Measurements from ENCODE around the gene MBNL2. TPM values are rescaled to one million over a fixed set of nuclear protein-coding genes. Genes with fewer than 3 reads are reported as not detected.

The MBNL2 gene
- total and polyA plus RNA-seq, 2 of the 13 experiments (the other 11 are each of a cell fraction or from before 2014, with no cell fraction given), result 30.8 to 59.0 TPM

DNA sequence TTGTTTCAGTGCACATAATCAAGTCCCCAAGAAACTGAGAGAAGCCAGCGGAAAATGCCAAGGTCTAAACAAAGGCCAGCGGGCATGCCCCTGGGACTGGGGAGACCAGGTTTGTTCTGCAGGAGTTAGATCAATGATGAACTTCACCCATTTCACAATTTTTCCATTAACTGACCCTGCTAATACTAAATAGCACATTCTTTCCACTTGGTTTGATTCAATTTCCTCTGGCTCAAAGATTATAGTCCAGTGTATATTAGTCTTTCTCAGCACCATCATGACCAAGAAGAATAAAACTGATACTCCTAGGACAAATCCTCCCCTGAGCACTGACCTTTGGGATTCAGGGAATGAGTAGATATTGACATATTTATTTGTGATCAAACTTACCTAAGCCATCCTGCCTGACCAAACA is 66.4 kb downstream of the MBNL2 start (continued):
- TF ChIP-seq, protein P1, sequence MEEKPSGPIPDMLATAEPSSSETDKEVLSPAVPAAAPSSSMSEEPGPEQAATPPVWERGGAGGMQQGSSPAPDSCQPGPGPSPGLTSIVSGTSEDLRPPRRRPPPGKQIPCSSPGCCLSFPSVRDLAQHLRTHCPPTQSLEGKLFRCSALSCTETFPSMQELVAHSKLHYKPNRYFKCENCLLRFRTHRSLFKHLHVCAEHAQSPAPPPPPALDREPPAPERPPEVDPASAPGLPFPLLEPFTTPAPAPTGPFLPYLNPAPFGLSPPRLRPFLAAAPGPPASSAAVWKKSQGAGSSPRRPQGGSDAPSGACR (CRISPR knock-in tag; IDR thresholded peaks at IDR 0.05), result no peak
- TF ChIP-seq NCOA1 (CRISPR knock-in tag; IDR thresholded peaks at IDR 0.05), result no peak
- TF ChIP-seq MBD4 (IDR thresholded peaks at IDR 0.05; ENCODE audit: borderline replicate concordance, low read length), result no peak
- TF ChIP-seq HDAC1 (CRISPR knock-in tag; IDR thresholded peaks at IDR 0.05), result peak; percentile 43; the same call in 1 of the 2 replicates
- TF ChIP-seq ZNF644 (CRISPR knock-in tag; IDR thresholded peaks at IDR 0.05; ENCODE audit: low read depth), result no peak
- no peak for TF ChIP-seq ZFAT (CRISPR knock-in tag; conservative IDR thresholded peaks at IDR 0.05)
- TF ChIP-seq, protein P2, sequence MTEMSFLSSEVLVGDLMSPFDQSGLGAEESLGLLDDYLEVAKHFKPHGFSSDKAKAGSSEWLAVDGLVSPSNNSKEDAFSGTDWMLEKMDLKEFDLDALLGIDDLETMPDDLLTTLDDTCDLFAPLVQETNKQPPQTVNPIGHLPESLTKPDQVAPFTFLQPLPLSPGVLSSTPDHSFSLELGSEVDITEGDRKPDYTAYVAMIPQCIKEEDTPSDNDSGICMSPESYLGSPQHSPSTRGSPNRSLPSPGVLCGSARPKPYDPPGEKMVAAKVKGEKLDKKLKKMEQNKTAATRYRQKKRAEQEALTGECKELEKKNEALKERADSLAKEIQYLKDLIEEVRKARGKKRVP (CRISPR knock-in tag; IDR thresholded peaks at IDR 0.05), result 0 out of 4 replicates have a peak, but pooled peaks of 1 of the 2 experiments have one; percentile 11
- no peak for TF ChIP-seq PCBP1 (IDR thresholded peaks at IDR 0.05; ENCODE audit: borderline replicate concordance, low read depth, low read length)
- TF ChIP-seq ZFP82 (CRISPR knock-in tag; IDR thresholded peaks at IDR 0.05; ENCODE audit: borderline replicate concordance), result no peak
- TF ChIP-seq ONECUT2 (CRISPR knock-in tag; IDR thresholded peaks at IDR 0.05), result peak; percentile 79
- TF ChIP-seq HMG20B (CRISPR knock-in tag; conservative IDR thresholded peaks at IDR 0.05), result no peak
- TF ChIP-seq RBM39 (IDR thresholded peaks at IDR 0.05; ENCODE audit: low read depth, low read length, poor library complexity, severe bottlenecking), result no peak
- TF ChIP-seq NR2F2 (IDR thresholded peaks at IDR 0.05; ENCODE audit: borderline replicate concordance, low read depth), result peak; percentile 31; the same call in 1 of the 2 replicates
- TF ChIP-seq, protein P3, sequence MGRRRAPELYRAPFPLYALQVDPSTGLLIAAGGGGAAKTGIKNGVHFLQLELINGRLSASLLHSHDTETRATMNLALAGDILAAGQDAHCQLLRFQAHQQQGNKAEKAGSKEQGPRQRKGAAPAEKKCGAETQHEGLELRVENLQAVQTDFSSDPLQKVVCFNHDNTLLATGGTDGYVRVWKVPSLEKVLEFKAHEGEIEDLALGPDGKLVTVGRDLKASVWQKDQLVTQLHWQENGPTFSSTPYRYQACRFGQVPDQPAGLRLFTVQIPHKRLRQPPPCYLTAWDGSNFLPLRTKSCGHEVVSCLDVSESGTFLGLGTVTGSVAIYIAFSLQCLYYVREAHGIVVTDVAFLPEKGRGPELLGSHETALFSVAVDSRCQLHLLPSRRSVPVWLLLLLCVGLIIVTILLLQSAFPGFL (CRISPR knock-in tag; IDR thresholded peaks at IDR 0.05), result no peak
- no peak for TF ChIP-seq ZNF333 (CRISPR knock-in tag; IDR thresholded peaks at IDR 0.05; ENCODE audit: borderline replicate concordance)
- TF ChIP-seq MAFG (CRISPR knock-in tag; IDR thresholded peaks at IDR 0.05), result no peak
- TF ChIP-seq NCOA2 (CRISPR knock-in tag; IDR thresholded peaks at IDR 0.05), result peak; percentile 50; the same call in 1 of the 2 replicates
- TF ChIP-seq ZNF589 (CRISPR knock-in tag; conservative IDR thresholded peaks at IDR 0.05), result no peak
- TF ChIP-seq, protein P4, sequence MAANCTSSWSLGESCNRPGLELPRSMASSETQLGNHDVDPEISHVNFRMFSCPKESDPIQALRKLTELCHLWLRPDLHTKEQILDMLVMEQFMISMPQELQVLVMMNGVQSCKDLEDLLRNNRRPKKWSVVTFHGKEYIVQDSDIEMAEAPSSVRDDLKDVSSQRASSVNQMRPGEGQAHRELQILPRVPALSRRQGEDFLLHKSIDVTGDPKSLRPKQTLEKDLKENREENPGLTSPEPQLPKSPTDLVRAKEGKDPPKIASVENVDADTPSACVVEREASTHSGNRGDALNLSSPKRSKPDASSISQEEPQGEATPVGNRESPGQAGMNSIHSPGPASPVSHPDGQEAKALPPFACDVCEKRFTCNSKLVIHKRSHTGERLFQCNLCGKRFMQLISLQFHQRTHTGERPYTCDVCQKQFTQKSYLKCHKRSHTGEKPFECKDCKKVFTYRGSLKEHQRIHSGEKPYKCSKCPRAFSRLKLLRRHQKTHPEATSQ (CRISPR knock-in tag; IDR thresholded peaks at IDR 0.05; ENCODE audit: borderline replicate concordance), result no peak
- TF ChIP-seq NRL (CRISPR knock-in tag; IDR thresholded peaks at IDR 0.05; ENCODE audit: borderline replicate concordance), result no peak
- no peak for TF ChIP-seq ZFP62 (CRISPR knock-in tag; IDR thresholded peaks at IDR 0.05)
- TF ChIP-seq, protein P5, sequence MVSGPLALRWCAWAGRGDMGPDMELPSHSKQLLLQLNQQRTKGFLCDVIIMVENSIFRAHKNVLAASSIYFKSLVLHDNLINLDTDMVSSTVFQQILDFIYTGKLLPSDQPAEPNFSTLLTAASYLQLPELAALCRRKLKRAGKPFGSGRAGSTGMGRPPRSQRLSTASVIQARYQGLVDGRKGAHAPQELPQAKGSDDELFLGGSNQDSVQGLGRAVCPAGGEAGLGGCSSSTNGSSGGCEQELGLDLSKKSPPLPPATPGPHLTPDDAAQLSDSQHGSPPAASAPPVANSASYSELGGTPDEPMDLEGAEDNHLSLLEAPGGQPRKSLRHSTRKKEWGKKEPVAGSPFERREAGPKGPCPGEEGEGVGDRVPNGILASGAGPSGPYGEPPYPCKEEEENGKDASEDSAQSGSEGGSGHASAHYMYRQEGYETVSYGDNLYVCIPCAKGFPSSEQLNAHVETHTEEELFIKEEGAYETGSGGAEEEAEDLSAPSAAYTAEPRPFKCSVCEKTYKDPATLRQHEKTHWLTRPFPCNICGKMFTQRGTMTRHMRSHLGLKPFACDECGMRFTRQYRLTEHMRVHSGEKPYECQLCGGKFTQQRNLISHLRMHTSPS (CRISPR knock-in tag; IDR thresholded peaks at IDR 0.05; ENCODE audit: low read depth), result peak; percentile 48; the same call in 1 of the 2 replicates
- no peak for TF ChIP-seq ZBTB3 (CRISPR knock-in tag; IDR thresholded peaks at IDR 0.05; ENCODE audit: borderline replicate concordance, low read depth)
- TF ChIP-seq SOX13 (IDR thresholded peaks at IDR 0.05), result no peak
- TF ChIP-seq SOX13 (CRISPR knock-in tag; conservative IDR thresholded peaks at IDR 0.05 in 1 of 2, IDR thresholded peaks at IDR 0.05 in 1 of 2), result peak in 1 of 2 experiments; percentile 40; a peak in 1 of 4 replicates
- TF ChIP-seq NFYB (CRISPR knock-in tag; IDR thresholded peaks at IDR 0.05), result no peak
